ENCODE results near the gene MACROD1. TPM values are rescaled to one million over a fixed set of nuclear protein-coding genes. Genes with fewer than 3 reads are reported as not detected.

The MACROD1 gene
- total and polyA plus RNA-seq, 2 experiments from 2014 or later: 21.2 to 29.8 TPM

- Histone ChIP-seq H3K79me2 (no peaks in the 10 kb centered on the region), H3K9me3 (ENCODE audit: low read depth) (no peaks in the 10 kb centered on the region), H2AFZ (no peak overlapping the region), H3K27ac (no peak overlapping the region), H3K9me2 (replicated peaks; ENCODE audit: insufficient read depth) (no peaks in the 10 kb centered on the region), H3K4me1 (ENCODE audit: insufficient read depth) (no peaks in the 10 kb centered on the region), H3K27me3 (no peaks in the 10 kb centered on the region), H3K4me3 (no peak overlapping the region), H3K36me3 (replicated peaks; ENCODE audit: insufficient read depth, low read depth) (no peaks in the 10 kb centered on the region), H3K4me2 (no peak overlapping the region), H4K20me1 (ENCODE audit: insufficient read depth, poor library complexity, severe bottlenecking) (no peaks in the 10 kb centered on the region)
- no peak for DNase-seq (ENCODE audit: low spot score)
- TF ChIP-seq EZH2 (IDR thresholded peaks at IDR 0.05; ENCODE audit: borderline replicate concordance) (no peak), CTCF (IDR thresholded peaks at IDR 0.05; ENCODE audit: poor library complexity) (no peak), EZH2phosphoT487 (IDR thresholded peaks at IDR 0.05; ENCODE audit: low read depth, severe bottlenecking, unreplicated experiment) (no peak)
- 89% methylated on average over 8 of the region's 8 CpGs for WGBS (ENCODE audit: low lambda C conversion rate, missing lambda C conversion rate)
Observed at GRCh38 chr11:64209563-64209843, 43.6 kb upstream of the MACROD1 start.

GRCh38 chr11:64208796-64209562, 43.1 kb upstream of the MACROD1 start:
- Histone ChIP-seq H2AFZ (no peak overlapping the region), H3K27me3 (no peaks in the 10 kb centered on the region), H3K27ac (no peak overlapping the region), H3K79me2 (no peaks in the 10 kb centered on the region), H3K4me3 (no peak overlapping the region), H3K4me2 (no peak overlapping the region), H4K20me1 (ENCODE audit: insufficient read depth, poor library complexity, severe bottlenecking) (no peaks in the 10 kb centered on the region), H3K9me2 (replicated peaks; ENCODE audit: insufficient read depth) (no peaks in the 10 kb centered on the region), H3K36me3 (replicated peaks; ENCODE audit: insufficient read depth, low read depth) (no peaks in the 10 kb centered on the region), H3K4me1 (ENCODE audit: insufficient read depth) (no peaks in the 10 kb centered on the region), H3K9me3 (ENCODE audit: low read depth) (no peaks in the 10 kb centered on the region)
- DNase-seq (ENCODE audit: low spot score): no peak
- TF ChIP-seq CTCF (IDR thresholded peaks at IDR 0.05; ENCODE audit: poor library complexity) (no peak), EZH2 (IDR thresholded peaks at IDR 0.05; ENCODE audit: borderline replicate concordance) (no peak), EZH2phosphoT487 (IDR thresholded peaks at IDR 0.05; ENCODE audit: low read depth, severe bottlenecking, unreplicated experiment) (no peak)
- 93% methylated on average over 18 of the region's 18 CpGs for WGBS (ENCODE audit: low lambda C conversion rate, missing lambda C conversion rate)

- no peaks in the 10 kb centered on the region for H3K9me2 ChIP-seq (replicated peaks; ENCODE audit: insufficient read depth)
- no peaks in the 10 kb centered on the region for H3K79me2 ChIP-seq
- TF ChIP-seq EZH2phosphoT487 (IDR thresholded peaks at IDR 0.05; ENCODE audit: low read depth, severe bottlenecking, unreplicated experiment): no peak
- TF ChIP-seq EZH2 (IDR thresholded peaks at IDR 0.05; ENCODE audit: borderline replicate concordance): no peak
- no peak for TF ChIP-seq CTCF (IDR thresholded peaks at IDR 0.05; ENCODE audit: poor library complexity)
- no peaks in the 10 kb centered on the region for H3K36me3 ChIP-seq (replicated peaks; ENCODE audit: insufficient read depth, low read depth)
- H3K4me3 ChIP-seq: no peak overlapping the region
- no peak overlapping the region for H3K27ac ChIP-seq
- H3K4me1 ChIP-seq (ENCODE audit: insufficient read depth): no peaks in the 10 kb centered on the region
- H3K9me3 ChIP-seq (ENCODE audit: low read depth): no peaks in the 10 kb centered on the region
- WGBS (ENCODE audit: low lambda C conversion rate, missing lambda C conversion rate): 93% methylated on average over 22 of the region's 23 CpGs
- no peaks in the 10 kb centered on the region for H4K20me1 ChIP-seq (ENCODE audit: insufficient read depth, poor library complexity, severe bottlenecking)
- H3K4me2 ChIP-seq: no peak overlapping the region
- no peaks in the 10 kb centered on the region for H3K27me3 ChIP-seq
- no peak for DNase-seq (ENCODE audit: low spot score)
- no peak overlapping the region for H2AFZ ChIP-seq
Observed at GRCh38 chr11:64208086-64208795, 42.3 kb upstream of the MACROD1 start.

All from hepatocyte (in vitro differentiated cells).